GM12873 (cell line): Measurements from ENCODE around the gene MAML3.

Experiments
- CTCF ChIP-seq: IDR thresholded peaks from 2 replicates; pipeline ENCODE4 v1.5.1; 2012; ENCODE audit warnings: low read depth, mild to moderate bottlenecking, moderate library complexity, low read length, control low read depth; ENCODE audit not compliant: insufficient read depth; ENCODE audit errors: missing control alignments

MAML3 gene

GRCh38 chr4:139767168-139767567 lies 386.8 kb downstream of the MAML3 start:
- no peak for TF ChIP-seq CTCF

- no peak for TF ChIP-seq CTCF
Observed at GRCh38 chr4:139764686-139765310, 389.2 kb downstream of the MAML3 start.

GRCh38 chr4:139764182-139764581 lies 389.8 kb downstream of the MAML3 start:
- no peak for TF ChIP-seq CTCF

- no peak for TF ChIP-seq CTCF
Observed at GRCh38 chr4:139763672-139764071, 390.3 kb downstream of the MAML3 start.

GRCh38 chr4:139763205-139763604 lies 390.8 kb downstream of the MAML3 start:
- no peak for TF ChIP-seq CTCF

GRCh38 chr4:139762720-139763119 lies 391.3 kb downstream of the MAML3 start:
- TF ChIP-seq CTCF, result no peak

- TF ChIP-seq CTCF, result peak; percentile 49
Observed at GRCh38 chr4:139761461-139761860, 392.5 kb downstream of the MAML3 start.
